Spleen (tissue), 7 donors: Measurements from ENCODE around the gene SNX11.

Experiments
- CTCF ChIP-seq, 11 experiments: fragments of 200-600 bp in 7 of 11; fragments of 450-650 bp in 4 of 11; sonication (generic) in 4 of 11; IDR thresholded peaks in 8 of 11; conservative IDR thresholded peaks in 3 of 11; 1 replicate in 7 of 11; 2 replicates in 4 of 11; pipeline versions ENCODE4 v1.4.0 to v1.8.0; 2016 to 2021; ENCODE audit warnings: antibody characterized with exemption in 11 of 11, inconsistent platforms in 4 of 11, mild to moderate bottlenecking in 1 of 11
- POLR2A ChIP-seq, 3 donors: fragments of 450-650 bp; IDR thresholded peaks; one replicate each; pipeline ENCODE4 v1.5.1; 2017; ENCODE audit warnings: antibody characterized with exemption in 3 of 3, mild to moderate bottlenecking in 1 of 3
- donor health status: DM: no; HTN: no; CAD: no; lungs with moderate emphysema.
- donor health status: DM: no; HTN: no; CAD: no.
- donor health status: DM: no; HTN: no; CAD: no.

- TF ChIP-seq CTCF (IDR thresholded peaks at IDR 0.05 in 8 of 11, conservative IDR thresholded peaks at IDR 0.05 in 3 of 11) (no peak), POLR2A (IDR thresholded peaks at IDR 0.05) (no peak)
These were observed 51.7 kb downstream of the SNX11 start for GRCh38 chr17:48159232-48159631.
